ENCODE measurements around the gene MIA3.
"Not testable (repeated sequence)": the region's sequence is repeated elsewhere in the genome, so short reads cannot be mapped to it uniquely, and the experiment has no call there.

The MIA3 gene

DNA sequence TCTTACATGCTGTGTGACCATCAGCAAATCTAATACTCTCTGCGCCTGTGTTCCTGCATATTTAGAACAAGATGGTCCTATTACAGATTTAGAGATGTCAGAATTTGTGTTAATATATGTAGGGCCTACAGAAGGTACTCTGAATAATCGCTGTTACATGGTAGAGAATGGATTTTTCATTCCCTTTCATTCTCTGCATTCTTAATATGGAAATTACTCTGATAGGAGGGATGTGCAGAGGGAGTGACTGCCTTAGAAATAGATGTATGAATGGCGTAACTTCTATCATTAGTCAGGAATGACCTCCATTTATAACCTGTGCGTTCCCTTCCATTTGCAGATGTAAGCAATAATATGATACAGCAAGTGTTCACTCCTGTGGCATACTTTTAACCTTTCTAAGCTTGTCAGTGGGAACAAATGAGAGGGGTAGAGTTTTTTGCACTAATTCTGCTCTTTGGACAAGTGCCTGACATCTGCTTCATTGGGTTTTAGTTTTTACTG lies 45.6 kb downstream of the MIA3 start:
- H3K27ac ChIP-seq (ENCODE audit: low read depth, low read length, severe bottlenecking), result no peak overlapping the region
- no peak overlapping the region for H3K4me3 ChIP-seq (ENCODE audit: extremely low read depth, insufficient read depth, low read length, poor library complexity, severe bottlenecking)
- H3K36me3 ChIP-seq (ENCODE audit: control insufficient read depth, insufficient read depth, low read length), result peaks cover 80% of the 10 kb centered on the region
- WGBS, 2 experiments (ENCODE audit: insufficient coverage in 2 of 2), result 92 to 100% methylated on average over 2 of the region's 4 CpGs
- H3K9me3 ChIP-seq (ENCODE audit: control insufficient read depth, low read length), result no peaks in the 10 kb centered on the region
- H3K4me1 ChIP-seq (ENCODE audit: control insufficient read depth, insufficient read depth, low read length, poor library complexity, severe bottlenecking), result no peaks in the 10 kb centered on the region

DNA sequence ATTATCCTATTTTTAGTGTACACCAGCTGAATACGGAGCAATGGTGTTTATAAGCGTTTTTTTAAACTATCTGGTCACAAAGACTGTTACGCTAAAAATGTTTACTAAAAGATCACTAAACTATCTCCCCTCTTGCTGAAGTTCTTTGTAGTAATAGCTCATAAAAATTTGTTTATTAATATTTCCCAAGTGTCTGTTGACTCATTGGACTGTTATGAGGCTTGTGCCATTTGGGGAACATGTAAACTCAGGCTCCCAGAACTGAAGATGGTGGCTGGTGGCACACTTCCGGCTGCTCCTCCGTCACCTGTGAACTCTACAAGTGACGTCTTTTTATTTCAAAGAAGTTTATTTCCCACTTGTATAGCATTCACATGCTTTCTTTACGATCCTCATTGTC lies 48.1 kb downstream of the MIA3 start:
- no peak overlapping the region for H3K27ac ChIP-seq (ENCODE audit: low read depth, low read length, severe bottlenecking)
- 100% methylated on average over 2 of the region's 7 CpGs; no CpG with 5 or more reads in 1 of the 2 experiments for WGBS, 2 experiments (ENCODE audit: insufficient coverage in 2 of 2)
- no peaks in the 10 kb centered on the region for H3K4me1 ChIP-seq (ENCODE audit: control insufficient read depth, insufficient read depth, low read length, poor library complexity, severe bottlenecking)
- H3K4me3 ChIP-seq (ENCODE audit: extremely low read depth, insufficient read depth, low read length, poor library complexity, severe bottlenecking), result no peak overlapping the region
- H3K36me3 ChIP-seq (ENCODE audit: control insufficient read depth, insufficient read depth, low read length), result peaks cover 69% of the 10 kb centered on the region
- no peaks in the 10 kb centered on the region for H3K9me3 ChIP-seq (ENCODE audit: control insufficient read depth, low read length)

DNA sequence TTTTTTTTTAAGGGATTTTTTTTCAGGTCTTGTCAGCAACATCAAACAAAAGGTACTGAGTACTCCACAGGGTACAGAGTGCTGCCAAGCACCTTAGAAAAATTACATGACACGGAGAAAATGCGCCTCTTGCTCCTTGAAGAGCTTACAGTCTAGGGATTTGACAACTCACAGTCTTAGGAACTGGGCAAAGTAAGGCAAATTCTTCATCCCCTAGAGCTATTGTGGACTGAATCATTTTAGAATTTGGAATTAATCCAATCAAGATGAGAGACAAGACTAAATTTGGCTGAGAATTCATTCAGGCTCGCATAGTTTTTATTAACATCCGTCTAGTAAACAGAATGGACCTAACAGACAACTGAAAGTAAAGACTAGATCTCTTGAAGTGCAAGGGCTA lies 50.3 kb downstream of the MIA3 start:
- H3K4me3 ChIP-seq (ENCODE audit: extremely low read depth, insufficient read depth, low read length, poor library complexity, severe bottlenecking); H3K4me1 ChIP-seq (ENCODE audit: control insufficient read depth, insufficient read depth, low read length, poor library complexity, severe bottlenecking); H3K9me3 ChIP-seq (ENCODE audit: control insufficient read depth, low read length); H3K27ac ChIP-seq (ENCODE audit: low read depth, low read length, severe bottlenecking): not testable (repeated sequence)
- no CpG with 5 or more reads among the region's 4 CpGs for WGBS, 2 experiments (ENCODE audit: insufficient coverage in 2 of 2)
- H3K36me3 ChIP-seq (ENCODE audit: control insufficient read depth, insufficient read depth, low read length), result peaks cover 60% of the 10 kb centered on the region

DNA sequence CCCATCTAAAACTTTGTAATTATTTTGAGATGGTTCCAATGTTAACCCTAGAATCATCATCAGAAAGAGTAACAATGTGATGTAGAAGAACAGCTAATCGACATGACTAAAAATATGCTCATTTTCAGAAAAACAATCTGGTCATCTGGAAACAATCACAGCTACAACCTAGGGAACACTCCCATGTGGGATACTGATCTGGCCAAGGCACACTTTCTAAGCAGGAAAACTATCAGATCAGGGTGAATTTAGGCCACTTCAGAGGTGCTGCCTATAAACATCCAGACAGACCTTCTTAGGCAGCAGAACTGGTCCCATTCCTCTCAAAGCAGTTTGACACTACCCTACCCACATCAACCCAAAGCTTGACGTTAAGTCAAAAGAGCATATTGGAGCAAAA lies 51.2 kb downstream of the MIA3 start:
- not testable (repeated sequence) for H3K4me3 ChIP-seq (ENCODE audit: extremely low read depth, insufficient read depth, low read length, poor library complexity, severe bottlenecking); H3K9me3 ChIP-seq (ENCODE audit: control insufficient read depth, low read length); H3K4me1 ChIP-seq (ENCODE audit: control insufficient read depth, insufficient read depth, low read length, poor library complexity, severe bottlenecking); H3K27ac ChIP-seq (ENCODE audit: low read depth, low read length, severe bottlenecking)
- peaks cover 53% of the 10 kb centered on the region for H3K36me3 ChIP-seq (ENCODE audit: control insufficient read depth, insufficient read depth, low read length)
- no CpG with 5 or more reads among the region's 2 CpGs for WGBS, 2 experiments (ENCODE audit: insufficient coverage in 2 of 2)

DNA sequence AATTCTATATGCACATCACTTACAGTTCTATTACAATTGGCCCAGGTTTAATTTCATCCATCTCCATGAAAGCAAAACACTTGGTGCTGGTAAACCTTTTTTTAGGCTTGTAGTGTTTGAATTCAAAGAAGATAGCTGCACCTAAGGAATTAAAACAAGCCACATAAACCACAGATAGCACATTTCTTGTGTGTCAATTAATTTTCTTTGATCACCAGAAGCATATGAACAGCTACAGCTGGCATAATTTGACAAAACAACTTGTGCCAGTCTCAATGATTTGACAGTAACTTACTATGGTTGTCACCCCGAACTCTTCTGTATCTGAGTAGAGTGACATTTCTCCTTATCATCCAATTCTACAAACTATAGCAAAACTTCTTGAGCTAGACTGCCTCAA lies 52.2 kb downstream of the MIA3 start:
- no peaks in the 10 kb centered on the region for H3K9me3 ChIP-seq (ENCODE audit: control insufficient read depth, low read length)
- no peak overlapping the region for H3K4me3 ChIP-seq (ENCODE audit: extremely low read depth, insufficient read depth, low read length, poor library complexity, severe bottlenecking)
- no peaks in the 10 kb centered on the region for H3K4me1 ChIP-seq (ENCODE audit: control insufficient read depth, insufficient read depth, low read length, poor library complexity, severe bottlenecking)
- WGBS, 2 experiments (ENCODE audit: insufficient coverage in 2 of 2), result 80 to 100% methylated on average over 1 of the region's 1 CpG
- H3K36me3 ChIP-seq (ENCODE audit: control insufficient read depth, insufficient read depth, low read length), result peaks cover 46% of the 10 kb centered on the region
- no peak overlapping the region for H3K27ac ChIP-seq (ENCODE audit: low read depth, low read length, severe bottlenecking)

DNA sequence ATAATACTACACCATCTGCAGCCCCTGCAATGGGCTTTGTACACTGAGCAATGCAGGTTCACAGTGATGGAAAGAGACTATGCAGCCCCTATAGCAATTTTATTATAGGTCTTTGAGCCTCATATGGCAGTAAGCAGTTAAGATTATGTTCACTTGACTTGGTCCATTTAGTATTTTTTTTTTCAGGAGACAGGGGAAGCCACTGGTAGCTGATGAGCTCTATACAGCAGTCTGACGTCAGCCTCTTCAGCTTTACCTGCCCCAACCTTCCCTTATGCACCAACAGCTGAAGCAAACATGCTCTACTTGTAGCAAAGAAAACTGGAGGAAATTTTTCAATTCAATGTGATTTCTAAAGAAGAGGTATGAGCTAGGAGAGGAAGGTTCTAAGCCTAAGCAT lies 62.2 kb downstream of the MIA3 start:
- no peaks in the 10 kb centered on the region for H3K4me1 ChIP-seq (ENCODE audit: control insufficient read depth, insufficient read depth, low read length, poor library complexity, severe bottlenecking)

DNA sequence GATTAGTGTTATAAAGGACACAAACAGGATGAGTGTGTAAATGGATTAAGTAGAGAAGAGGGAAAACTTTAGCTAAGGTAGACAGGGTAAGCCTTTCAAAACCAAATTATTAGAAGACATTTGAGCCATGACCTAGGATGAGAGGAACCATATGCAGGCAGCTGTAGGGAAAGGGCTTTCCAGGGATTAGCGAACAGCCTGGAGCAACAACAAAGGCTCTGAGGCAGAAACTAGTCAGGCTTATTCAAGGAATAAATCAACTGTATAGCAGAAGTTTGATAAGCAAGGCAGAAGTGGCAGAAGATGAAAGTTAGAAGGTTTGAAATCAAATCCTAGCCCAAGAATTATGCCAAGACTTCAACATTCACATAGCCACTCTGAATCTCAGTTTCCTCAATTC lies 73.1 kb downstream of the MIA3 start:
- Histone ChIP-seq H3K27ac (ENCODE audit: low read depth, low read length, severe bottlenecking) (no peak overlapping the region), H3K4me1 (ENCODE audit: control insufficient read depth, insufficient read depth, low read length, poor library complexity, severe bottlenecking) (no peaks in the 10 kb centered on the region), H3K9me3 (ENCODE audit: control insufficient read depth, low read length) (no peaks in the 10 kb centered on the region), H3K36me3 (ENCODE audit: control insufficient read depth, insufficient read depth, low read length) (peaks cover 39% of the 10 kb centered on the region), H3K4me3 (ENCODE audit: extremely low read depth, insufficient read depth, low read length, poor library complexity, severe bottlenecking) (no peak overlapping the region)
- WGBS, 2 experiments (ENCODE audit: insufficient coverage in 2 of 2), result 100% methylated on average over 1 of the region's 1 CpG

More for the DNA sequence above, 62.2 kb downstream of the MIA3 start:
- H3K36me3 ChIP-seq (ENCODE audit: control insufficient read depth, insufficient read depth, low read length), result peaks cover 39% of the 10 kb centered on the region
- no peaks in the 10 kb centered on the region for H3K9me3 ChIP-seq (ENCODE audit: control insufficient read depth, low read length)
- no CpG with 5 or more reads among the region's 1 CpG for WGBS, 2 experiments (ENCODE audit: insufficient coverage in 2 of 2)
- H3K4me3 ChIP-seq (ENCODE audit: extremely low read depth, insufficient read depth, low read length, poor library complexity, severe bottlenecking), result no peak overlapping the region
- no peak overlapping the region for H3K27ac ChIP-seq (ENCODE audit: low read depth, low read length, severe bottlenecking)

DNA sequence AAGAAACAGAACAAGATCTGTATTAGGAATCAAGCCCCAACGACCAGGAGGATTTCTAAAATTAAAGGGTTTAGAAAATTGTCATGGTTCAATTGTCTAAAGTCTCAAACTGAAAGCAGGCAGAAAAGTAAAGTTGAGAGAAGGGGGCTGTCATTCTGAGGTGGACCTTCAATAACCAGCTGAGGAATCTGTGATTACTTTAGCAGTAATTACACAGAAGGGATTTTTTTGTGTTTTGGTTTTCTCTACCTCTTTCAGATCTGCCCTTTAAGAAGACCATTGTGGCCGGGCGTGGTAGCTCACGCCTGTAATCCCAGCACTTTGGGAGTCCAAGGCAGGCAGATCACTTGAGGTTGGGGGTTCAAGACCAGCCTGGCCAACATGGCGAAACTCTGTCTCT lies 77.0 kb downstream of the MIA3 start:
- Histone ChIP-seq H3K27ac (ENCODE audit: low read depth, low read length, severe bottlenecking) (no peak overlapping the region), H3K4me1 (ENCODE audit: control insufficient read depth, insufficient read depth, low read length, poor library complexity, severe bottlenecking) (no peaks in the 10 kb centered on the region), H3K9me3 (ENCODE audit: control insufficient read depth, low read length) (no peaks in the 10 kb centered on the region), H3K4me3 (ENCODE audit: extremely low read depth, insufficient read depth, low read length, poor library complexity, severe bottlenecking) (no peak overlapping the region), H3K36me3 (ENCODE audit: control insufficient read depth, insufficient read depth, low read length) (peaks cover 36% of the 10 kb centered on the region)
- WGBS, 2 experiments (ENCODE audit: insufficient coverage in 2 of 2), result 91 to 100% methylated on average over 3 to 4 of the region's 5 CpGs

DNA sequence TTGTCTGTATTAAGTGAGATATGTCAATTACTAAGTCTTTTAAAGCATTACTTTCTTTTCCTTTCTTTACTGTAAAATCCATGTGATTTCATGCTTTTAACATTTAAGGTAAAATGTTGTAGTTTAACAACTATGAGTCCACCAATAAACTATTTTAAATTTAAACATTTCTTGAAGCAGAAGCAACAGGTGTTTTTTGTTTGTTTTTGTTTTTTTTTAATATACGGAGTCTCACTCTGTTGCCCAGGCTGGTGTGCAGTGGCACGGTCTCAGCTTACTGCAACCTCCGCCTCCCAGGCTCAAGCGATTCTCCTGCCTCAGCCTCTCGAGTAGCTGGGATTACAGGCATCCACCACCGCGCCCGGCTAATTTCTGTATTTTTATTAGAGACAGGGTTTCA lies 78.8 kb downstream of the MIA3 start:
- Histone ChIP-seq H3K4me3 (ENCODE audit: extremely low read depth, insufficient read depth, low read length, poor library complexity, severe bottlenecking) (no peak overlapping the region), H3K27ac (ENCODE audit: low read depth, low read length, severe bottlenecking) (no peak overlapping the region), H3K9me3 (ENCODE audit: control insufficient read depth, low read length) (no peaks in the 10 kb centered on the region), H3K4me1 (ENCODE audit: control insufficient read depth, insufficient read depth, low read length, poor library complexity, severe bottlenecking) (no peaks in the 10 kb centered on the region), H3K36me3 (ENCODE audit: control insufficient read depth, insufficient read depth, low read length) (peaks cover 48% of the 10 kb centered on the region)
- 94 to 100% methylated on average over 4 to 8 of the region's 8 CpGs for WGBS, 2 experiments (ENCODE audit: insufficient coverage in 2 of 2)

DNA sequence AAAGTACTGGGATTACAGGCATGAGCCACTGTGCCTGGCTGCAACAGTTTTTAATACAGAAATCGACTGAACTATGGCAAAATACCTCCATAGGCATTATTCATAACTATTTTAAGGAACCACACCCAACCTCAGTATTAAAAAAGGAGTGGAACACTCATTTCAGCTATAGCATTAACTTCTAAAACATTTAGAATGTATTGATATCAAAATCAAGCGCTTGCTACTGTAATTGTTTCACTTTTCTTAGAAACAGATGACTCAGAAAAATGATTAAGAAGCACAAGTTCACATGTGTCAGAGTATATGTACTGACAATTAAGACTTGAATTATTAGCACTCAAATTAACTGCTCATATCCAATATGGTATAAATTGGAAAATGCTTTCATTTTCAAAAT lies 79.3 kb downstream of the MIA3 start:
- Histone ChIP-seq H3K4me1 (ENCODE audit: control insufficient read depth, insufficient read depth, low read length, poor library complexity, severe bottlenecking) (no peaks in the 10 kb centered on the region), H3K36me3 (ENCODE audit: control insufficient read depth, insufficient read depth, low read length) (peaks cover 49% of the 10 kb centered on the region), H3K9me3 (ENCODE audit: control insufficient read depth, low read length) (no peaks in the 10 kb centered on the region), H3K4me3 (ENCODE audit: extremely low read depth, insufficient read depth, low read length, poor library complexity, severe bottlenecking) (no peak overlapping the region), H3K27ac (ENCODE audit: low read depth, low read length, severe bottlenecking) (no peak overlapping the region)
- 89% methylated on average over 1 of the region's 2 CpGs; no CpG with 5 or more reads in 1 of the 2 experiments for WGBS, 2 experiments (ENCODE audit: insufficient coverage in 2 of 2)

DNA sequence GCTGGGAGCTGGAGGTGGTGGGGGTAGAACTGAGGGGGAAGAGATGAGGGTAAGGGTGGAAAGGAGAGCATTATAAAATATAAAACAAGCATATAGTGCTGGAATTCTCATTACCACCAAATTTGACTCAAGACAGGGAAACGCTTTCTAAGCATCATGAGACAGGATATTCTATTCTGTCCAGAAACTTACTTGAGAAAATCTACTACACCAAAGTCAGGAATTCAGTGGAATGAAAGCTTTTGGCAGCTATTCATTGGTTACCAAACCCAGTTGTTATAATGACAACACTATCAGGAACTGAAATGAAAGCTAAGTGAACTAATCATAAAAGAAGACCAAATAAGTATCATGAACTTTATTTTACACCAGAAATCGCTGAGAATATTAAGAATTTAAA lies 79.9 kb downstream of the MIA3 start:
- H3K27ac ChIP-seq (ENCODE audit: low read depth, low read length, severe bottlenecking), result no peak overlapping the region
- H3K4me1 ChIP-seq (ENCODE audit: control insufficient read depth, insufficient read depth, low read length, poor library complexity, severe bottlenecking), result no peaks in the 10 kb centered on the region
- no peaks in the 10 kb centered on the region for H3K9me3 ChIP-seq (ENCODE audit: control insufficient read depth, low read length)
- WGBS, 2 experiments (ENCODE audit: insufficient coverage in 2 of 2), result 90% methylated on average over 1 of the region's 2 CpGs; no CpG with 5 or more reads in 1 of the 2 experiments
- peaks cover 51% of the 10 kb centered on the region for H3K36me3 ChIP-seq (ENCODE audit: control insufficient read depth, insufficient read depth, low read length)
- no peak overlapping the region for H3K4me3 ChIP-seq (ENCODE audit: extremely low read depth, insufficient read depth, low read length, poor library complexity, severe bottlenecking)

All from mesodermal cell (in vitro differentiated cells).